Calu3 (cell line): ENCODE data around the gene SNTG2. TPM values are rescaled to one million over a fixed set of nuclear protein-coding genes. Genes with fewer than 3 reads are reported as not detected.

Experiments used
- BruUV-seq: library from RNA; stranded (reverse); fragments of 400-500 nt; replicated peaks from 2 replicates; lab custom pipeline; 2021; lab: Mats Ljungman, UMichigan
- CTCF ChIA-PET: fragments of 300-600 bp; sonication (Branson Sonifier 250); formaldehyde crosslinking; loops from one replicate; lab custom pipeline; 2022; ENCODE audit warnings: antibody characterized with exemption; lab: Charles Lee
- DNase-seq: peaks from one replicate; pipeline ENCODE4 v3.0.0; 2022
- H3K27ac Mint-ChIP-seq: one replicate; pipeline ENCODE4 v1.8.0; 2022; ENCODE audit warnings: mixed read lengths; ENCODE audit not compliant: unreplicated experiment
- H3K27me3 Mint-ChIP-seq: one replicate; pipeline ENCODE4 v1.8.0; 2022; ENCODE audit warnings: mixed read lengths; ENCODE audit not compliant: unreplicated experiment
- H3K36me3 Mint-ChIP-seq: one replicate; pipeline ENCODE4 v1.8.0; 2022; ENCODE audit warnings: mild to moderate bottlenecking, moderate library complexity, mixed read lengths; ENCODE audit not compliant: insufficient read depth, unreplicated experiment
- H3K4me1 Mint-ChIP-seq: one replicate; pipeline ENCODE4 v1.8.0; 2022; ENCODE audit warnings: mild to moderate bottlenecking, low read depth, mixed read lengths; ENCODE audit not compliant: unreplicated experiment
- H3K4me3 Mint-ChIP-seq: one replicate; pipeline ENCODE4 v1.8.0; 2022; ENCODE audit warnings: mild to moderate bottlenecking, low read depth, moderate library complexity, mixed read lengths; ENCODE audit not compliant: unreplicated experiment
- H3K9me3 Mint-ChIP-seq: one replicate; pipeline ENCODE4 v1.8.0; 2022; ENCODE audit warnings: low read depth, mixed read lengths; ENCODE audit not compliant: unreplicated experiment
- intact Hi-C: fragments of 100-400 bp; cut with micrococcal nuclease; formaldehyde crosslinking; loops from one replicate; pipeline ENCODE4 v1.10.0; 2022; ENCODE audit not compliant: unreplicated experiment
- total RNA-seq: library from RNA; stranded (reverse); gene quantifications from 2 replicates; pipeline ENCODE4 v1.2.3, GENCODE V29; 2022
- TF ChIP-seq, protein P1 (sequence below): fragments of 200-600 bp; IDR thresholded peaks from one replicate; pipeline ENCODE4 v1.8.0; 2022; ENCODE audit warnings: antibody characterized with exemption; ENCODE audit not compliant: unreplicated experiment

SNTG2 gene
- total RNA-seq, 1 experiment from 2014 or later = not detected

DNA sequence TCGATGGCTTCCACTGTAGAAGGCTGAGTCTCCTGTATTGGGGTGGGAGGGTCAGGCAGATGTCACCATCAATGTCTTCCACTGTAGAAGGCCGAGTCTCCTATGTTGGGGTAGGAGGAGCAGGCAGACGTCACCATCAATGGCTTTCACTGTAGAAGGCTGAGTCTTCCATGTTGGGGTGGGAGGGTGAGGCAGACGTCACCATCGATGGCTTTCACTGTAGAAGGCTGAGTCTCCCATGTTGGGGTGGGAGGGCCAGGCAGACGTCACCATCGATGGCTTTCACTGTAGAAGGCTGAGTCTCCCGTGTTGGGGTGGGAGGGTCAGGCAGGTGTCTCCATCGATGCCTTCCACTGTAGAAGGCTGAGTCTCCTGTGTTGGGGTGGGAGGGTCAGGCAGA is 345.1 kb downstream of the SNTG2 start:
- CTCF ChIA-PET = no interaction called here
- Mint-ChIP-seq H3K9me3 (peaks cover 22% of the 10 kb centered on the region), H3K36me3 (no peaks in the 10 kb centered on the region), H3K27ac (no peak overlapping the region), H3K4me1 (no peaks in the 10 kb centered on the region), H3K27me3 (no peaks in the 10 kb centered on the region), H3K4me3 (no peak overlapping the region)
- no peak for DNase-seq
- TF ChIP-seq, protein P1, sequence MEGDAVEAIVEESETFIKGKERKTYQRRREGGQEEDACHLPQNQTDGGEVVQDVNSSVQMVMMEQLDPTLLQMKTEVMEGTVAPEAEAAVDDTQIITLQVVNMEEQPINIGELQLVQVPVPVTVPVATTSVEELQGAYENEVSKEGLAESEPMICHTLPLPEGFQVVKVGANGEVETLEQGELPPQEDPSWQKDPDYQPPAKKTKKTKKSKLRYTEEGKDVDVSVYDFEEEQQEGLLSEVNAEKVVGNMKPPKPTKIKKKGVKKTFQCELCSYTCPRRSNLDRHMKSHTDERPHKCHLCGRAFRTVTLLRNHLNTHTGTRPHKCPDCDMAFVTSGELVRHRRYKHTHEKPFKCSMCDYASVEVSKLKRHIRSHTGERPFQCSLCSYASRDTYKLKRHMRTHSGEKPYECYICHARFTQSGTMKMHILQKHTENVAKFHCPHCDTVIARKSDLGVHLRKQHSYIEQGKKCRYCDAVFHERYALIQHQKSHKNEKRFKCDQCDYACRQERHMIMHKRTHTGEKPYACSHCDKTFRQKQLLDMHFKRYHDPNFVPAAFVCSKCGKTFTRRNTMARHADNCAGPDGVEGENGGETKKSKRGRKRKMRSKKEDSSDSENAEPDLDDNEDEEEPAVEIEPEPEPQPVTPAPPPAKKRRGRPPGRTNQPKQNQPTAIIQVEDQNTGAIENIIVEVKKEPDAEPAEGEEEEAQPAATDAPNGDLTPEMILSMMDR = no peak
- no TSS peak for BruUV-seq
- intact Hi-C loops = no loop called here

DNA sequence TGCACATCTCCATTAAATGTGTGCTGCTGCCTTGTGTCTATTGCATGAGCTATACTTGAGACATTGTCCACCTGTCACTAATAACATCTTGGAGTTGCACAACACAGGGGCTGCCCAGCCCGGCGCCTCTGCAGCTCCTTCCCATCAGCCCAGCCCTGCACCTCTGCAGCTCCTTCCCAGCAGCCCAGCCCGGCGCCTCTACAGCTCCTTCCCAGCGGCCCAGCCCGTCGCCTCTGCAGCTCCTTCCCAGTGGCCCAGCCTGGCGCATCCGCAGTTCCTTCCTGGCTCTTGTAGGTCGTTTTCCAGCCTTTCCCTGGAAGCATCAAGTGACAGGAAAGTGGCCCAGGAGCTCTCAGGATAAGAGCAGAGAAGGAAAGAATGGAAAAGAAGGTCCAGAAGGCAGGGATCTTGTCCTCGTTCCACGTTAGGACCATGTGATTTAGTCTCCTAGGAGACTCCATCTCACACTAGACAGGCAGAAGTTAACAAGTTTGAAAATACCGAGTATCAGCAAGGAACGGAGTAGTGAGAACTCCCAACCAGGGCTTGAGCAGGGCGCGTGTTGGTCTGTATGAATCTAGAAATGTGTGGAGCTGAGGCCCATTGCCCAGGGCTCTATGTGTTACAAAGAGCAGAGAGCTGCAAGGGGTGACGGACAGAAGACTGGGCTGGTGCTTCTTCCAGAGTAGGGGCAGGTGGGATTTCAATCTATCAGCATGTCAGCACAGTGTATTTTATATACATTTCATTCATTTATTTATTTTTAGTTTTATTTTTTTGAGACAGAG is 346.9 kb downstream of the SNTG2 start:
- no peaks in the 10 kb centered on the region for H3K27me3 Mint-ChIP-seq
- BruUV-seq = no TSS peak

DNA sequence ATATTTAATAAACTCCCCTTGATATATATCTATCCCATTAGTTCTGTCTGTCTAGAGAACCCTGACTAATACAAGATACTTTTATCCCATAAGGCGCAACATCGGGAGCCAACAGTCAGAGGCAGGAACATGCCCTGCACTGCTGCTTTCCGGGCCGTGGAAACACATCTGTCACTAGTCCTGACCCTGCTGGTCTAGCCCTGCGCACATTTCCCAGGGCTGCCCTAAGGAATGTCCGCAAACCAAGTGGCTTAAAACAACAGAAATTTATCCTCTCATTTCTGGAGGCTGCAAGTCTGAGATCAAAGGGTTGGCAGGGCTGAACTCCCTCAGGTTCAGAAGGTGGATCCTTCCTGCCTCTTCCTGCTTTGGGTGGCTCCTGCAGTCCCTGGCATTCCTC is 348.4 kb downstream of the SNTG2 start:
- no peaks in the 10 kb centered on the region for H3K27me3 Mint-ChIP-seq
- no TSS peak for BruUV-seq
- no peak overlapping the region for H3K27ac Mint-ChIP-seq
- CTCF ChIA-PET = no interaction called here
- TF ChIP-seq, protein P1 = no peak
- H3K9me3 Mint-ChIP-seq = peaks cover 22% of the 10 kb centered on the region
- no peak for DNase-seq
- intact Hi-C loops = no loop called here
- no peak overlapping the region for H3K4me3 Mint-ChIP-seq
- H3K4me1 Mint-ChIP-seq = no peaks in the 10 kb centered on the region
- no peaks in the 10 kb centered on the region for H3K36me3 Mint-ChIP-seq

More for the DNA sequence above, 346.9 kb downstream of the SNTG2 start:
- TF ChIP-seq, protein P1 = no peak
- no peak for DNase-seq
- H3K36me3 Mint-ChIP-seq = no peaks in the 10 kb centered on the region
- H3K4me3 Mint-ChIP-seq = no peak overlapping the region
- H3K9me3 Mint-ChIP-seq = peaks cover 18% of the 10 kb centered on the region
- intact Hi-C loops = no loop called here
- H3K27ac Mint-ChIP-seq = no peak overlapping the region
- CTCF ChIA-PET = no interaction called here
- H3K4me1 Mint-ChIP-seq = no peaks in the 10 kb centered on the region

DNA sequence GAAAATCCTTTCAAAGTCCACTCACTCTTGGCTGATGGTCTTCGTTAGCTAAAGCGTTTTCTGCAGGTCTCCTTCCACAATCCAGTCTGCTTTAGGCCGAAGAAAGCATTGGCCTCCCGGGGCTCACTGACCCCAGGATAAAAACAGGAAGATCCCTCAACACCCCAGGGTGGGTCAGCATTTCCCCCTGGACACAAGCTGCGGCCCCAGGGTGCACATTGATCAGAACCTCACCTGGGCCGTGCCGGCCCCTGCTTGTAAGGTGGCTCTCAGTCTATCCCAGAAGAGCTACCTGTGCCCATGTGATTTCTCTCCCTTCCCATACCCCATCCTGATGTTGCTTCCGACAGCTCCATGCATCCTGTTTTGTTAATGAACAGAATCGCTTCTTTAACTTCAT is 349.6 kb downstream of the SNTG2 start:
- Mint-ChIP-seq H3K9me3 (peaks cover 21% of the 10 kb centered on the region), H3K27ac (no peak overlapping the region), H3K4me3 (no peak overlapping the region), H3K36me3 (no peaks in the 10 kb centered on the region), H3K27me3 (no peaks in the 10 kb centered on the region), H3K4me1 (no peaks in the 10 kb centered on the region)
- TF ChIP-seq, protein P1 = no peak
- intact Hi-C loops = no loop called here
- no TSS peak for BruUV-seq
- CTCF ChIA-PET = no interaction called here
- no peak for DNase-seq
